Glutamatergic neuron (in vitro differentiated cells): ENCODE results near the gene ZNF408. TPM values are rescaled to one million over a fixed set of nuclear protein-coding genes. Genes with fewer than 3 reads are reported as not detected.

Experiments used
- DNase-seq: peaks from one replicate; pipeline ENCODE4 v3.0.0; 2022
- H3K27ac Mint-ChIP-seq: one replicate; pipeline ENCODE4 v1.8.0; 2020; ENCODE audit warnings: mild to moderate bottlenecking, mixed read lengths, inconsistent platforms; ENCODE audit not compliant: unreplicated experiment
- H3K27me3 Mint-ChIP-seq: one replicate; pipeline ENCODE4 v1.8.0; 2020; ENCODE audit warnings: mild to moderate bottlenecking, moderate library complexity, mixed read lengths, inconsistent platforms; ENCODE audit not compliant: unreplicated experiment
- H3K36me3 Mint-ChIP-seq: one replicate; pipeline ENCODE4 v1.8.0; 2020; ENCODE audit warnings: mild to moderate bottlenecking, mixed read lengths, inconsistent platforms; ENCODE audit not compliant: unreplicated experiment
- H3K4me1 Mint-ChIP-seq: one replicate; pipeline ENCODE4 v1.8.0; 2020; ENCODE audit warnings: mild to moderate bottlenecking, low read depth, mixed read lengths, inconsistent platforms; ENCODE audit not compliant: unreplicated experiment
- H3K4me3 Mint-ChIP-seq: one replicate; pipeline ENCODE4 v1.8.0; 2020; ENCODE audit warnings: mild to moderate bottlenecking, mixed read lengths, inconsistent platforms; ENCODE audit not compliant: unreplicated experiment
- H3K9me3 Mint-ChIP-seq: one replicate; pipeline ENCODE4 v1.8.0; 2020; ENCODE audit warnings: mild to moderate bottlenecking, moderate library complexity, mixed read lengths, inconsistent platforms; ENCODE audit not compliant: unreplicated experiment
- long read RNA-seq: library from polyadenylated mRNA; unstranded; transcript quantifications from one replicate; pipeline ENCODE4 v2.0.0, GENCODE V29; 2020; ENCODE audit not compliant: unreplicated experiment
- total RNA-seq: library from RNA; stranded (reverse); fragmentation: NEBNext Ultra II Directional; extraction: Animal tissue kit (Norgen Biotek cat#: 25700); gene quantifications from one replicate; pipeline ENCODE4 v1.2.1, GENCODE V29; 2021; ENCODE audit not compliant: unreplicated experiment
- TF ChIP-seq, protein P1 (sequence below): fragments of 200-600 bp; sonication (generic); IDR thresholded peaks from one replicate; pipeline ENCODE4 v1.5.0; 2021; ENCODE audit not compliant: partially characterized antibody, unreplicated experiment

ZNF408 gene
- total RNA-seq = 10.6 TPM
- long read RNA-seq, transcript ZNF408-201 (5 exons, 2,442 nt) = major isoform, 9 of 12 reads
- long read RNA-seq, partial matches to known transcripts = 0 of 12 reads
- long read RNA-seq, other reads (novel, unspliced or antisense) = 2 of 12 reads

DNA sequence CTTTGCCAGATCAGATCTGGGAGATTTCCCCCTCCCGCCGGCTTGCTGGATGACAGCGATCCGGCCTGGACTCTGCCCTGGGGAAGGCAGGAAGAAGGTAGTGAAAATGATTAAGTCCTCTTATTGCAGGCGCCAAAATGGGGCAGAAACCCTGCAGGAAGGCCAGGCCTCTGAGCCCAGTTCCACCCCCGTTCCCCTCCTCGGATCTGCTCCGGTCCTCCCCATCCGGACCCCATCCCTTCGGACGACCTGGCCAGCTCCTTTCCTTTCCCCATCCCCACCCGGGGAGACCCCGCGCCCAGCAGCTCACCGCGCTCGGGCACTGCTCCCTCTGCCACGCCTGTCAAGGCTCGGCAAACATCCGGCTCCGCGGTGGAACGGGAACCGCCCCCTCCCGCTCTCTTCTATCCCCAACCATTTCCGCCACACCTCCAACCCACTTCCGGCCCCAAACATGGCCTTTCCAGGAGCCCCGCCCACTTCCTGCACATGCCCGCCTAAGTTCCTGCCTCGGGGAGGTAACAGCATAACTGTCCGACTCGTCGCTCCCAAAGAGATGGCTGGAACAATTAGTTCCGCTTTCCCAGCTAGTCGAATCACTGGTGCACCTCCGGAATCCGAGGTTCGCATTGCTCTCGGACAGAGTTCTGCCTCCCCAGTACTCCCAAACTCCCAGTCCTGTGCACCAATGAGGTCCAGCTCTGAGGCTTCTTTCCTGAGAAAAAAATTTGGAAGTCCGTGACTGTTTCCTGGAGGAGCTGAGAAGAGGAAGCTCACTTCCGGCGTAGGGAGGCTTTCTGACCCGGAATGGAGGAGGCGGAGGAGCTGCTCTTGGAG, at the start of gene ZNF408, which contains the start of gene ARHGAP1:
ZNF408 (plus strand) TSS at position 791 of the 837 bp plus-strand sequence; CDS start at position 808, 17 bp downstream.
ARHGAP1 (minus strand) TSS at position 379 of the 837 bp plus-strand sequence. CDS start 4,512 bp downstream, outside the sequence.
- peaks cover 6% of the 10 kb centered on the region for H3K4me1 Mint-ChIP-seq
- H3K36me3 Mint-ChIP-seq = no peaks in the 10 kb centered on the region
- H3K27ac Mint-ChIP-seq = peak within 1 kb of the TSS; percentile 100
- TF ChIP-seq, protein P1, sequence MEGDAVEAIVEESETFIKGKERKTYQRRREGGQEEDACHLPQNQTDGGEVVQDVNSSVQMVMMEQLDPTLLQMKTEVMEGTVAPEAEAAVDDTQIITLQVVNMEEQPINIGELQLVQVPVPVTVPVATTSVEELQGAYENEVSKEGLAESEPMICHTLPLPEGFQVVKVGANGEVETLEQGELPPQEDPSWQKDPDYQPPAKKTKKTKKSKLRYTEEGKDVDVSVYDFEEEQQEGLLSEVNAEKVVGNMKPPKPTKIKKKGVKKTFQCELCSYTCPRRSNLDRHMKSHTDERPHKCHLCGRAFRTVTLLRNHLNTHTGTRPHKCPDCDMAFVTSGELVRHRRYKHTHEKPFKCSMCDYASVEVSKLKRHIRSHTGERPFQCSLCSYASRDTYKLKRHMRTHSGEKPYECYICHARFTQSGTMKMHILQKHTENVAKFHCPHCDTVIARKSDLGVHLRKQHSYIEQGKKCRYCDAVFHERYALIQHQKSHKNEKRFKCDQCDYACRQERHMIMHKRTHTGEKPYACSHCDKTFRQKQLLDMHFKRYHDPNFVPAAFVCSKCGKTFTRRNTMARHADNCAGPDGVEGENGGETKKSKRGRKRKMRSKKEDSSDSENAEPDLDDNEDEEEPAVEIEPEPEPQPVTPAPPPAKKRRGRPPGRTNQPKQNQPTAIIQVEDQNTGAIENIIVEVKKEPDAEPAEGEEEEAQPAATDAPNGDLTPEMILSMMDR = no peak
- DNase-seq = peak; percentile 98
- peaks cover 10% of the 10 kb centered on the region for H3K27me3 Mint-ChIP-seq
- H3K9me3 Mint-ChIP-seq = peaks cover 2% of the 10 kb centered on the region
- H3K4me3 Mint-ChIP-seq = peak within 1 kb of the TSS; percentile 97

DNA sequence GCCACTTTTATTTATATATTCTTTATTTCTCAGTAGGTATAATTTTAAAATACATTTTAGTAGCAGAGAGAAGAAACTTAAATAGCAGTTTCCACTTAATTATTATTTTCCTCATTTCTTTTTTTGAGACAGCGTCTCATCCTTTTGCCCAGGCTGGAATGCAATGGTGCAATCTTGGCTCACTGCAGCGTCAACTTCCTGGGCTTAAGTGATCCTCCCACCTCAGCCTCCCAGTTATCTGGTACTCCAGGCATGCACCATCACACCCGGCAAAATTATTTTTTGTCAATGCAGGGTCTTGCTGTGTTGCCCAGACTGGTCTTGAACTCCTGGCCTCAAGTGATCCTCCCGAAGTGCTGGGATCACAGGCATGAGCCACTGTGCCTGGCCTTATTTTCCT, 45.2 kb upstream of the ZNF408 start:
- H3K4me3 Mint-ChIP-seq = no peak overlapping the region
- TF ChIP-seq, protein P1 = no peak
- H3K27me3 Mint-ChIP-seq = no peaks in the 10 kb centered on the region
- no peaks in the 10 kb centered on the region for H3K9me3 Mint-ChIP-seq
- no peak overlapping the region for H3K27ac Mint-ChIP-seq
- H3K4me1 Mint-ChIP-seq = no peaks in the 10 kb centered on the region
- no peak for DNase-seq
- peaks cover 9% of the 10 kb centered on the region for H3K36me3 Mint-ChIP-seq

DNA sequence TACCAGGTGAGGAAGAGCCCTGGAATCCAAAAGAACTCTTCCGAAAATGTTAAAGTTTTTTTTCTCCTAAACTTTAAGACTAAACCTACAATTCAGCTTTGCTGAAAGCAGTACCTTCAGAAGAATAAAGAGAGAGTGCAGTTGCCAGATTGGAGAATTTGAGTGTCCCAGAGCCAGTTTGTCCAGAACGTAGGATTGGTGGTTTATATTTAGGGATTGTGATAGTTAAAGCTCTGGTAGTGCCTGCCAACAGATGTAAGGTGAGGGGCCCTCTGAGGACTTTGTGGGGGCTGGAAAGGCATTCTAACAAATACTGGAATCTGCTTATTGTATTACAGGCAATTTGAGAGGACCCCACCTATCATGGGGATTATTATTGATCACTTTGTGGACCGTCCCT, 43.6 kb upstream of the ZNF408 start:
- Mint-ChIP-seq H3K36me3 (peaks cover 4% of the 10 kb centered on the region), H3K27ac (no peak overlapping the region), H3K4me3 (no peak overlapping the region), H3K9me3 (no peaks in the 10 kb centered on the region), H3K27me3 (no peaks in the 10 kb centered on the region), H3K4me1 (no peaks in the 10 kb centered on the region)
- TF ChIP-seq, protein P1 = no peak
- no peak for DNase-seq

DNA sequence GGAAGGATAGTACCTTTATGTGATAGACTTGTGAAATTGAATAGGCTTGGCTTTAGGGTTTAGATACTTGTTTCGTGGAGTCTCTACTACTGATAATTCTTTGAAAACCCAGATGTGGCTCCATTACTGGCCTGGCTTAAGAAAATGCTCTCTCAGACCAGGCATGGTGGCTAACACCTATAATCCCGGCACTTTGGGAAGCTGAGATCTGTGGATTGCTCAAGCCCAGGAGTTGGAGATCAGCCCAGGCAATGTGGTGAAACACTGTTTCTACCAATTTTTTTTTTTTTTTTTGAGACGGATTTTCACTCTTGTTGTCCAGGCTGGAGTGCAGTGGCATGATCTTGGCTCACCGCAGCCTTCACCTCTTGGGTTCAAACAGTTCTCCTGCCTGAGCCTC, 42.6 kb upstream of the ZNF408 start:
- Mint-ChIP-seq H3K27me3 (no peaks in the 10 kb centered on the region), H3K4me1 (no peaks in the 10 kb centered on the region), H3K36me3 (peaks cover 4% of the 10 kb centered on the region), H3K9me3 (no peaks in the 10 kb centered on the region), H3K27ac (no peak overlapping the region), H3K4me3 (no peak overlapping the region)
- no peak for DNase-seq
- TF ChIP-seq, protein P1 = no peak

DNA sequence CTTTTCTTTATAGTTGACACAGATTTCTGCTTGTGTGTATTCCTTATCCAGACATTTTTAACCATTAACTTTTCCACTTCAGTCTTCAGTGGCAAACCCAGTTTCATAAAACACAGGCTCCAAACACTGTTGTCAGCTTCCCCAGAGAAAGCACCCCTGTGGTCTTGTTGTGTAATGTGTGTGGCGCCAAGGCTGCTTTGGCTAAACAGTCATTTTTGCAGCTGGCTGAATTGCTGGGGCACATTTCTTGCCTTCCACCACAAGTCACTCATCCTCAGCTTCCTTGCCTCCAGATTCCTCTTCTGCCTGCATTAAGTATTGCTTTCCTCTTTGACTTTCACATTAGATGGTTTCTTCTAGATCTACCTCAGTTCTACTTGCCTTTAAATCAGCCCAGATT, 40.9 kb upstream of the ZNF408 start:
- no peaks in the 10 kb centered on the region for H3K27me3 Mint-ChIP-seq
- DNase-seq = no peak
- no peak overlapping the region for H3K27ac Mint-ChIP-seq
- H3K36me3 Mint-ChIP-seq = peaks cover 4% of the 10 kb centered on the region
- H3K4me1 Mint-ChIP-seq = no peaks in the 10 kb centered on the region
- H3K9me3 Mint-ChIP-seq = peaks cover 2% of the 10 kb centered on the region
- H3K4me3 Mint-ChIP-seq = no peak overlapping the region
- TF ChIP-seq, protein P1 = no peak
